Left ventricle myocardium inferior (tissue), 1 donor: ENCODE results near the gene DYNC1H1. TPM values are rescaled to one million over a fixed set of nuclear protein-coding genes. Genes with fewer than 3 reads are reported as not detected.

ENCODE experiments used
- DNase-seq: peaks from one replicate; pipeline ENCODE4 v3.0.0-alpha.2; 2020
- H3K27ac ChIP-seq: fragments of 200-600 bp; replicated peaks from 2 replicates; pipeline ENCODE4 v1.8.0; 2021
- H3K27me3 ChIP-seq: fragments of 200-600 bp; 2 replicates; pipeline ENCODE4 v1.8.0; 2021; ENCODE audit warnings: low read depth
- H3K36me3 ChIP-seq: fragments of 200-600 bp; 2 replicates; pipeline ENCODE4 v1.8.0; 2021
- H3K4me1 ChIP-seq: fragments of 200-600 bp; 2 replicates; pipeline ENCODE4 v1.8.0; 2021
- H3K4me3 ChIP-seq: fragments of 200-600 bp; 2 replicates; pipeline ENCODE4 v1.8.0; 2021; ENCODE audit warnings: mild to moderate bottlenecking, moderate library complexity
- H3K9me3 ChIP-seq: fragments of 200-600 bp; replicated peaks from 2 replicates; pipeline ENCODE4 v1.8.0; 2021
- CTCF ChIP-seq: fragments of 200-600 bp; IDR thresholded peaks from 2 replicates; pipeline ENCODE4 v1.8.0; 2021; ENCODE audit warnings: antibody characterized with exemption, mild to moderate bottlenecking, borderline replicate concordance
- intact Hi-C: fragments of 100-400 bp; cut with micrococcal nuclease; formaldehyde crosslinking; loops from one replicate; pipeline ENCODE4 v1.11.0; 2022
- total RNA-seq: library from RNA; stranded (reverse); fragmentation: NEBNext Ultra II Directional; extraction: Animal tissue kit (Norgen Biotek cat#: 25700); gene quantifications from one replicate; pipeline ENCODE4 v1.2.1, GENCODE V29; 2021
- donor health status: DM: no; HTN: yes; CAD: no; lungs with severe emphysema.

DYNC1H1 gene
- total RNA-seq, 1 donor from 2014 or later, result 402 TPM

- H3K36me3 ChIP-seq, result peaks cover 98% of the 10 kb centered on the region
- TF ChIP-seq CTCF, result no peak
- intact Hi-C loops, result no loop called here
- H3K27ac ChIP-seq, result no peak overlapping the region
- H3K9me3 ChIP-seq, result no peaks in the 10 kb centered on the region
- no peak for DNase-seq
- H3K4me1 ChIP-seq, result no peaks in the 10 kb centered on the region
- no peak overlapping the region for H3K4me3 ChIP-seq
- H3K27me3 ChIP-seq, result no peaks in the 10 kb centered on the region
These were observed 24.0 kb downstream of the DYNC1H1 start for GRCh38 chr14:101988377-101988776.

- Histone ChIP-seq H3K4me3 (no peak overlapping the region), H3K4me1 (no peaks in the 10 kb centered on the region), H3K27me3 (no peaks in the 10 kb centered on the region), H3K9me3 (no peaks in the 10 kb centered on the region), H3K27ac (no peak overlapping the region), H3K36me3 (peaks cover 100% of the 10 kb centered on the region)
- TF ChIP-seq CTCF, result no peak
- intact Hi-C loops, result no loop called here
- no peak for DNase-seq
These were observed 27.0 kb downstream of the DYNC1H1 start for GRCh38 chr14:101991352-101991751.

GRCh38 chr14:101992708-101993107 lies 28.3 kb downstream of the DYNC1H1 start:
- Histone ChIP-seq H3K27me3 (no peaks in the 10 kb centered on the region), H3K4me1 (no peaks in the 10 kb centered on the region), H3K27ac (no peak overlapping the region), H3K4me3 (no peak overlapping the region), H3K9me3 (no peaks in the 10 kb centered on the region), H3K36me3 (peaks cover 100% of the 10 kb centered on the region)
- intact Hi-C loops, result no loop called here
- DNase-seq, result no peak
- TF ChIP-seq CTCF, result no peak

GRCh38 chr14:101997429-101998336 lies 33.3 kb downstream of the DYNC1H1 start:
- no peak for TF ChIP-seq CTCF
- Histone ChIP-seq H3K27me3 (no peaks in the 10 kb centered on the region), H3K9me3 (no peaks in the 10 kb centered on the region), H3K27ac (no peak overlapping the region), H3K4me1 (no peaks in the 10 kb centered on the region), H3K4me3 (no peak overlapping the region), H3K36me3 (peaks cover 99% of the 10 kb centered on the region)
- intact Hi-C loops, result no loop called here
- no peak for DNase-seq

GRCh38 chr14:102000902-102001301 lies 36.5 kb downstream of the DYNC1H1 start:
- Histone ChIP-seq H3K4me3 (no peak overlapping the region), H3K27ac (no peak overlapping the region), H3K4me1 (no peaks in the 10 kb centered on the region), H3K9me3 (no peaks in the 10 kb centered on the region), H3K36me3 (peaks cover 99% of the 10 kb centered on the region), H3K27me3 (no peaks in the 10 kb centered on the region)
- DNase-seq, result no peak
- intact Hi-C loops, result no loop called here
- TF ChIP-seq CTCF, result no peak
